Measurements from ENCODE around the gene TFPI. TPM values are rescaled to one million over a fixed set of nuclear protein-coding genes. Genes with fewer than 3 reads are reported as not detected.
"Not testable (repeated sequence)": the region's sequence is repeated elsewhere in the genome, so short reads cannot be mapped to it uniquely, and the experiment has no call there.

TFPI gene
- total RNA-seq, 1 experiment from 2014 or later: 51.8 TPM

GRCh38 chr2:187532333-187533120, 21.7 kb downstream of the TFPI start:
- in situ Hi-C loops (cut with HindIII; ENCODE audit: low sequenced_read_pairs): no loop called here
- no peak for DNase-seq (ENCODE audit: low spot score)

- in situ Hi-C loops (cut with HindIII; ENCODE audit: low sequenced_read_pairs): no loop called here
- DNase-seq (ENCODE audit: low spot score): no peak
Observed at GRCh38 chr2:187529977-187530721, 24.1 kb downstream of the TFPI start.

GRCh38 chr2:187529248-187529976, 24.8 kb downstream of the TFPI start:
- in situ Hi-C loops (cut with HindIII; ENCODE audit: low sequenced_read_pairs): no loop called here
- no peak for DNase-seq (ENCODE audit: low spot score)

- in situ Hi-C loops (cut with HindIII; ENCODE audit: low sequenced_read_pairs): no loop called here
- no peak for DNase-seq (ENCODE audit: low spot score)
Observed at GRCh38 chr2:187528042-187528441, 26.2 kb downstream of the TFPI start.

- in situ Hi-C loops (cut with HindIII; ENCODE audit: low sequenced_read_pairs): no loop called here
Observed at GRCh38 chr2:187527262-187527661, 27.0 kb downstream of the TFPI start.

GRCh38 chr2:187526792-187527191, 27.4 kb downstream of the TFPI start:
- DNase-seq (ENCODE audit: low spot score): no peak
- in situ Hi-C loops (cut with HindIII; ENCODE audit: low sequenced_read_pairs): no loop called here

More at GRCh38 chr2:187527262-187527661, 27.0 kb downstream of the TFPI start:
- DNase-seq (ENCODE audit: low spot score): no peak

- DNase-seq (ENCODE audit: low spot score): no peak
- in situ Hi-C loops (cut with HindIII; ENCODE audit: low sequenced_read_pairs): no loop called here
Observed at GRCh38 chr2:187525163-187525900, 28.9 kb downstream of the TFPI start.

GRCh38 chr2:187523325-187523724, 30.9 kb downstream of the TFPI start:
- in situ Hi-C loops (cut with HindIII; ENCODE audit: low sequenced_read_pairs): no loop called here
- no peak for DNase-seq (ENCODE audit: low spot score)

GRCh38 chr2:187520121-187520624, 34.1 kb downstream of the TFPI start:
- in situ Hi-C loops (cut with HindIII; ENCODE audit: low sequenced_read_pairs): no loop called here
- no peak for DNase-seq (ENCODE audit: low spot score)

- in situ Hi-C loops (cut with HindIII; ENCODE audit: low sequenced_read_pairs): no loop called here
Observed at GRCh38 chr2:187519419-187520120, 34.7 kb downstream of the TFPI start.

GRCh38 chr2:187517750-187518361, 36.4 kb downstream of the TFPI start:
- DNase-seq (ENCODE audit: low spot score); in situ Hi-C loops (cut with HindIII; ENCODE audit: low sequenced_read_pairs): not testable (repeated sequence)

More at GRCh38 chr2:187519419-187520120, 34.7 kb downstream of the TFPI start:
- no peak for DNase-seq (ENCODE audit: low spot score)

GRCh38 chr2:187516630-187517510, 37.4 kb downstream of the TFPI start:
- in situ Hi-C loops (cut with HindIII; ENCODE audit: low sequenced_read_pairs); DNase-seq (ENCODE audit: low spot score): not testable (repeated sequence)

- DNase-seq (ENCODE audit: low spot score): no peak
- in situ Hi-C loops (cut with HindIII; ENCODE audit: low sequenced_read_pairs): no loop called here
Observed at GRCh38 chr2:187514930-187515329, 39.3 kb downstream of the TFPI start.

- in situ Hi-C loops (cut with HindIII; ENCODE audit: low sequenced_read_pairs); DNase-seq (ENCODE audit: low spot score): not testable (repeated sequence)
Observed at GRCh38 chr2:187514235-187514829, 39.9 kb downstream of the TFPI start.

GRCh38 chr2:187513460-187514234, 40.6 kb downstream of the TFPI start:
- DNase-seq (ENCODE audit: low spot score); in situ Hi-C loops (cut with HindIII; ENCODE audit: low sequenced_read_pairs): not testable (repeated sequence)

All from G401 (cell line).